Measurements from ENCODE around the gene RNF212B. TPM values are rescaled to one million over a fixed set of nuclear protein-coding genes. Genes with fewer than 3 reads are reported as not detected.
"Not testable (repeated sequence)": the region's sequence is repeated elsewhere in the genome, so short reads cannot be mapped to it uniquely, and the experiment has no call there.

RNF212B gene
- total and polyA plus RNA-seq, 11 donors: not detected

DNA sequence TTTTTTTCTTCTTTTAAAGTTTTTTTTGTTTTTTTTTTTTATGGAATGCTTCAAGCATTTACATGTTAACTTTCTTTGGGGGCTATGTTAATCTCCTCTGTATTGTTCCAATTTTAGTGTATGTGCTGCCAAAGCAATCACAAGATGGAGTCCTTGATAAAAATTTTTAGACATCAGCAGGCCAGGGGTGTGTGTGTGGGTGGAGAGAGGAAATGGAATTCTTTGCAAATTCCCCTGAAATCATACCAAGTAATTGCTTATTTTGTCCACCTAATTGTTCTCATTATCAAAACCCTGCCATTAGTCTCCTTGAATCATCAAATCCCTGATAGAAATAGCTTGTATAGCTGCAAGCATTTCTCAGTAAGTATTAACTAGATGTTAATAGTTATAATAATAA is 21.7 kb downstream of the RNF212B start:
- Histone ChIP-seq H3K4me1 (no peaks in the 10 kb centered on the region), H3K36me3 (no peaks in the 10 kb centered on the region), H3K9me3 (no peaks in the 10 kb centered on the region), H3K4me3 (no peak overlapping the region), H3K27me3 (peaks cover 0 to 18% (median 4%) of the 10 kb centered on the region in 9 donors), H3K27ac (no peak overlapping the region)
- intact Hi-C loops (cut with DNase I): no loop called here
- ATAC-seq (no peak), DNase-seq (no peak)
- TF ChIP-seq CTCF (IDR thresholded peaks at IDR 0.05): no peak
- TF ChIP-seq POLR2A (IDR thresholded peaks at IDR 0.05): no peak

DNA sequence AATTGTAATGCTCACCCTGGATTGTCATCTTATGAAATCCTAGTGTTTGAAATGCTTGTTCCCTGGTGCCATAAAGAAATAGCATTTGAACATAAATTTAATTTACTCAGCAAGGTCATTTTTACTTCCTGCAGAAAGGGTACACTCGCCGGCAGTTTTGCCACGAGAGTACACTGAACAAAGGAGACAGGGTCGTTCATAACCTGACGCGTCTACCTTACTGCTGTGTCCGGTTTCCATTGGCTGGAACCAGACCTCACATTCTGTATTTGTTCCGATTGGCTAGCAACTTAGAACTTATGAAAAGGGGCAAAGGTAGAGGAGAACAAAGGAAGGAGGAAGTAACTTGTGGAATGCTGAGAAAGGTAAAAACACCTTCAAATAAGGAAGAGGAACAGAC is 23.1 kb downstream of the RNF212B start:
- H3K4me3 ChIP-seq, DNase-seq, ATAC-seq, H3K36me3 ChIP-seq, H3K4me1 ChIP-seq, H3K9me3 ChIP-seq, H3K27ac ChIP-seq: not testable (repeated sequence)
- intact Hi-C loops (cut with DNase I): loop anchor here in 7 of 10 donors (10.0 kb wide), 4 partner anchors 114 to 304 kb away; partner anchors contain the start of genes CMTM5 (in 4 of the 7), IL25 (in 4 of the 7), AP1G2 (in 1 of the 7) and NGDN (in 1 of the 7)
- peaks cover 0 to 18% (median 4%) of the 10 kb centered on the region in 9 donors for H3K27me3 ChIP-seq
- 82 to 87% (median 84%) methylated on average over 8 of the region's 8 CpGs for WGBS, 4 donors

DNA sequence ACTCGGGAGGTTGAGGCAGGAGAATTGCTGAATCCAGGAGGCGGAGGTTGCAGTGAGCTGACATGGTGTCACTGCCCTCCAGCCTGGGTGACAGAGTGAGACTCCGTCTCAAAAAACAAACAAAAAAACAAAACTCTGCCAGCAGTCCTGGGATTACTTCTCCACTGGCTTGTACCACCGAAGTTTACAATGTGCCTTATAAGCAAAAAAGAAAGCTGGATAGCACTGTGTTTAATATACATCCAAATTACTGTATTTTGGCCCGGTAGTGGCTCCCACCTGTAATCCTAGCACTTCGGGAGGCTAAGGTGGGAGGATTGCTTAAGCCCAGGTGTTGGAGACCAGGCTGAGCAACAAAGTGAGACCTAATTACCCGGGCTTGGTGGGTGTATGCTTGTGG is 31.5 kb downstream of the RNF212B start:
- intact Hi-C loops (cut with DNase I): loop anchor here in 9 of 10 donors (5.0 to 10.0 kb wide), 7 partner anchors 103 to 296 kb away; partner anchors contain the start of genes CMTM5 (in 6 of the 9), IL25 (in 5 of the 9), AP1G2 (in 1 of the 9) and NGDN (in 1 of the 9)
- no peaks in the 10 kb centered on the region for H3K27me3 ChIP-seq
- H3K9me3 ChIP-seq: no peaks in the 10 kb centered on the region
- no peaks in the 10 kb centered on the region for H3K4me1 ChIP-seq
- ATAC-seq (no peak), DNase-seq (no peak)
- H3K36me3 ChIP-seq: no peaks in the 10 kb centered on the region
- no peak overlapping the region for H3K4me3 ChIP-seq
- TF ChIP-seq CTCF (IDR thresholded peaks at IDR 0.05) (no peak), POLR2A (IDR thresholded peaks at IDR 0.05) (no peak)
- 89 to 93% (median 90%) methylated on average over 7 of the region's 7 CpGs for WGBS, 4 donors
- no peak overlapping the region for H3K27ac ChIP-seq

DNA sequence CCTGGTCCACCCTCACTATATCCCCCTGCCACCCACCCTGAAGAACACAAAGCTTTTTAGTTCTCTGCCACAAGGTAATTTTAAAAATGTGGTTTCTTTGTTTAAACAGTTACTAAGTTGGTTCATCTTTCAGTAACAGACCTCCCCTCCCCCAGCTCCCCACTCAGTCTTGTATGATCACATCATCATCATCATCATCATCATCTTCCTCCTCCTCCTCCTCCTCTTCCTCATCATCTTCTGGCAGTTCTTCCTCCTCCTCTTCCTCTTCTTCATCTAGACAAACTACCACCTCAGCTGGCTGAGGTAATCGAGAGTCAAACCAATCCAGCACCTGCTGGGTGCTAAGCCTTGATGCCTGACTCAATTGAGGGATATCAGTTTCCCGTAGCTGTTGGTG is 37.7 kb downstream of the RNF212B start:
- Histone ChIP-seq H3K36me3 (peaks cover 0 to 18% (median 12%) of the 10 kb centered on the region in 9 donors), H3K27me3 (no peaks in the 10 kb centered on the region), H3K9me3 (no peaks in the 10 kb centered on the region), H3K4me3 (no peak overlapping the region), H3K27ac (no peak overlapping the region), H3K4me1 (peaks cover 0 to 8% (median 0%) of the 10 kb centered on the region in 12 donors)
- WGBS, 4 donors: 81 to 93% (median 91%) methylated on average over 2 of the region's 2 CpGs
- intact Hi-C loops (cut with DNase I): no loop called here
- DNase-seq: no peak
- TF ChIP-seq POLR2A (IDR thresholded peaks at IDR 0.05) (no peak), CTCF (IDR thresholded peaks at IDR 0.05) (no peak)
- no peak for ATAC-seq

DNA sequence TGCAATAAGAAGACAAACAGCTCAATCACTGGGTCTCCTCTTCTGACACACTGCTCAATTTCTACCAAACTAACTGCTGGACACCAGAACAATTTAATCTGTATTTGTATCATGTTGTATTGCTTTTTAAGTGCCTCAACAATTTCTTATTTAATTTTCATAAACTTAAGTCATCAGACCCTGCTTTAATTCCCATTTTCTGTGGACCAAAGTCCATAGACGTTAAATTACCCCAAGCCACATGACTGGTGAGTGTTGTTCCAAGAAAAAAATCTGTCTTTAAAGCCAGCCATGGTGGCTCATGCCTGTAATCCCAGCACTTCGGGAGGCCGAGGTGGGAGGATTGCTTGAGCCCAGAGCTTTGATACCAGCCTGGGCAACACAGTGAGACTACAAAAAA is 39.5 kb downstream of the RNF212B start:
- no peak for TF ChIP-seq CTCF (IDR thresholded peaks at IDR 0.05)
- H3K9me3 ChIP-seq: no peaks in the 10 kb centered on the region
- H3K36me3 ChIP-seq: peaks cover 0 to 18% (median 12%) of the 10 kb centered on the region in 9 donors
- no peak overlapping the region for H3K4me3 ChIP-seq
- DNase-seq (no peak), ATAC-seq (no peak)
- H3K27ac ChIP-seq: no peak overlapping the region
- 72 to 88% (median 84%) methylated on average over 3 of the region's 3 CpGs for WGBS, 4 donors
- H3K4me1 ChIP-seq: peaks cover 0 to 8% (median 0%) of the 10 kb centered on the region in 12 donors
- no peaks in the 10 kb centered on the region for H3K27me3 ChIP-seq
- intact Hi-C loops (cut with DNase I): no loop called here

DNA sequence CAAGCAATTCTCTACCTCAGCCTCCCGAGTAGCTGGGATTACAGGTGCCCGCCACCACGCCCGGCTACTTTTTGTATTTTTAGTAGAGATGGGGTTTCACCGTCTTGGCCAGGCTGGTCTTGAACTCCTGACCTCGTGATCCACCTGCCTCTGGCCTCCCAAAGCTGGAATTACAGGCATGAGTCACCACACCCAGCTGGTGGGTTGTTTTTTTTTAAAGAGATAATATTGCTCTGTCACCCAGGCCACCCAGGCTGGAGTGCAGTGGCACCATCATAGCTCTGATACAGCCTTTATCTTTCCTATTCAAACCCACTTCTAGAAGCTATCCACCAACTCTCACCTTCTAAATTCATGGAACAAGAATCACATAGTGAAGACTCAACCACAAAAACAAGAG is 40.2 kb downstream of the RNF212B start:
- H3K36me3 ChIP-seq: peaks cover 0 to 18% (median 12%) of the 10 kb centered on the region in 9 donors
- intact Hi-C loops (cut with DNase I); H3K4me1 ChIP-seq; DNase-seq; H3K27me3 ChIP-seq; ATAC-seq; H3K27ac ChIP-seq; H3K4me3 ChIP-seq; H3K9me3 ChIP-seq: not testable (repeated sequence)
- WGBS, 4 donors: 92 to 97% (median 95%) methylated on average over 6 of the region's 6 CpGs

Data from heart left ventricle (tissue), 16 donors.